Keratinocyte (primary cell): ENCODE results near the gene PTPRN2. TPM values are rescaled to one million over a fixed set of nuclear protein-coding genes. Genes with fewer than 3 reads are reported as not detected.

Source experiments
- DNase-seq: peaks from one replicate; pipeline ENCODE4 v3.0.0-alpha.2; 2011; ENCODE audit warnings: low read depth, missing footprints, low spot score
- FAIRE-seq: peaks from 2 replicates; lab custom pipeline; 2011; peaks lifted over from hg19 to GRCh38; lab: Jason Lieb, UNC
- H2AFZ ChIP-seq: 2 replicates; pipeline ENCODE4 v1.6.0; 2012; ENCODE audit warnings: low read length, control low read depth, inconsistent platforms; ENCODE audit not compliant: control insufficient read depth
- H3K27ac ChIP-seq: 2 replicates; pipeline ENCODE4 v1.5.1; 2011; ENCODE audit warnings: low read length; ENCODE audit not compliant: control insufficient read depth, insufficient read depth
- H3K27me3 ChIP-seq: 3 replicates; pipeline ENCODE4 v1.6.0; 2011; ENCODE audit warnings: low read length; ENCODE audit not compliant: control insufficient read depth, insufficient read depth; ENCODE audit errors: extremely low read depth
- H3K36me3 ChIP-seq, 2 experiments: 2 replicates in 1 of 2; 3 replicates in 1 of 2; pipeline ENCODE4 v1.5.1; 2011; ENCODE audit warnings: low read length in 2 of 2, mild to moderate bottlenecking in 1 of 2; ENCODE audit not compliant: control insufficient read depth in 2 of 2, insufficient read depth in 2 of 2; ENCODE audit errors: extremely low read depth in 1 of 2
- H3K4me1 ChIP-seq: 3 replicates; pipeline ENCODE4 v1.5.1; 2011; ENCODE audit warnings: low read length; ENCODE audit not compliant: control insufficient read depth, insufficient read depth; ENCODE audit errors: extremely low read depth
- H3K4me2 ChIP-seq: 3 replicates; pipeline ENCODE4 v1.6.0; 2011; ENCODE audit warnings: low read depth, low read length; ENCODE audit not compliant: control insufficient read depth, insufficient read depth; ENCODE audit errors: extremely low read depth
- H3K4me3 ChIP-seq, 3 experiments: fragments of 200-600 bp in 1 of 3; sonication (generic) in 1 of 3; 2 replicates in 2 of 3; 3 replicates in 1 of 3; pipeline ENCODE4 v1.5.1; 2011 to 2016; ENCODE audit warnings: low read length in 3 of 3, mild to moderate bottlenecking in 3 of 3, control low read depth in 2 of 3, inconsistent platforms in 1 of 3, low read depth in 1 of 3, mixed read lengths in 1 of 3, mixed run types in 1 of 3, moderate library complexity in 1 of 3; ENCODE audit not compliant: control insufficient read depth in 2 of 3, insufficient read depth in 2 of 3; ENCODE audit errors: extremely low read depth in 1 of 3
- H3K79me2 ChIP-seq: 2 replicates; pipeline ENCODE4 v1.6.0; 2012; ENCODE audit warnings: low read length; ENCODE audit not compliant: control insufficient read depth, insufficient read depth
- H3K9ac ChIP-seq: 3 replicates; pipeline ENCODE4 v1.6.0; 2011; ENCODE audit warnings: low read length; ENCODE audit not compliant: control insufficient read depth, insufficient read depth; ENCODE audit errors: extremely low read depth
- H3K9me1 ChIP-seq: 3 replicates; pipeline ENCODE4 v1.6.0; 2011; ENCODE audit warnings: low read length; ENCODE audit not compliant: control insufficient read depth, insufficient read depth; ENCODE audit errors: extremely low read depth
- H3K9me3 ChIP-seq: 2 replicates; pipeline ENCODE4 v1.5.1; 2012; ENCODE audit warnings: low read depth, low read length; ENCODE audit not compliant: control insufficient read depth
- H4K20me1 ChIP-seq: 3 replicates; pipeline ENCODE4 v1.6.0; 2011; ENCODE audit warnings: low read length; ENCODE audit not compliant: control insufficient read depth, insufficient read depth; ENCODE audit errors: extremely low read depth
- EZH2 ChIP-seq: IDR thresholded peaks from one replicate; pipeline ENCODE4 v1.6.1; 2012; ENCODE audit warnings: inconsistent platforms, mild to moderate bottlenecking, low read length, moderate library complexity
- dilution Hi-C: fragments of 300-500 bp; cut with MboI; formaldehyde crosslinking; loops from one replicate; pipeline ENCODE4 v1.7.0; 2020; ENCODE audit warnings: low sequenced_read_pairs; ENCODE audit not compliant: extremely low pct_ligation_motif_present
- polyA plus RNA-seq, 5 experiments: library from polyadenylated mRNA; depleted of rRNA in 3 of 5; stranded (reverse) in 3 of 5; stranded (forward) in 1 of 5; unstranded in 1 of 5; fragments of >200 nt; gene quantifications; 1 replicate in 1 of 5; 2 replicates in 3 of 5; 3 replicates in 1 of 5; pipeline versions ENCODE4 v1.2.1 to v1.2.3, GENCODE V29; 2011 to 2012; ENCODE audit warnings: missing spikeins in 2 of 5, low read depth in 1 of 5, low replicate concordance in 1 of 5
- TF ChIP-seq, protein P1 (sequence below), 3 experiments: IDR thresholded peaks in 1 of 3; conservative IDR thresholded peaks in 1 of 3; optimal IDR thresholded peaks in 1 of 3; 2 replicates in 2 of 3; 3 replicates in 1 of 3; pipeline versions ENCODE3 to v1.5.1; 2011; ENCODE audit warnings: low read length in 3 of 3, mild to moderate bottlenecking in 3 of 3, moderate library complexity in 2 of 3, control low read depth in 1 of 3, inconsistent platforms in 1 of 3; ENCODE audit not compliant: insufficient read depth in 2 of 3; ENCODE audit errors: extremely low read depth in 1 of 3

The PTPRN2 gene
- polyA plus RNA-seq, 1 donor (not counting 4 experiments of a cell fraction or from before 2014, with no cell fraction given), result not detected

DNA sequence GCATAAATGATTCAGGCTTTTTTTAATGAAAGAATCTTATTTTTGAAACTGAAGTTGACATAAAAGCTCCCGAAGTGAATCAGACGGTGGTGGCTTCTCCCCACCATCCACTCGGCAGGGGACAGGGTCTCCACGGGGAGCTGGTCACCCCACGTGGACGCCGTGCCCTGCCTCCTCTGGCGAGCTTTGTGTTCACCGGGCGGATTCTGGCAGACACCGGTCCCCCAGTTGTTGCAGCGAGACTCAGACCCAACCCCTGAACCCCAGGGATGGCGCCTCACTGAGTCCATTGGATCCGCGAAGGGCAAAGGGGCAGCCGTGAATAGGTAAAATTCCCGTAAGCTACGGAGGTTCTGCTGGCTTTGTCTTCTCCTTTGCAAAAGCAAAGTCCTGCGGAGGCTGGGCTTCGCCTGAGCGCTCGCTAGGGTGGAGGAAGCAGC, 38.4 kb downstream of the PTPRN2 start:
- Histone ChIP-seq H3K4me1 (no peaks in the 10 kb centered on the region), H3K4me2 (no peak overlapping the region), H3K9me1 (no peaks in the 10 kb centered on the region), H3K9me3 (peaks cover 9% of the 10 kb centered on the region), H3K36me3 (no peaks in the 10 kb centered on the region), H2AFZ (no peak overlapping the region), H3K9ac (no peak overlapping the region), H3K27ac (no peak overlapping the region), H3K27me3 (no peaks in the 10 kb centered on the region), H3K4me3 (no peak overlapping the region), H4K20me1 (no peaks in the 10 kb centered on the region), H3K79me2 (no peaks in the 10 kb centered on the region)
- TF ChIP-seq EZH2, result no peak
- TF ChIP-seq, protein P1, sequence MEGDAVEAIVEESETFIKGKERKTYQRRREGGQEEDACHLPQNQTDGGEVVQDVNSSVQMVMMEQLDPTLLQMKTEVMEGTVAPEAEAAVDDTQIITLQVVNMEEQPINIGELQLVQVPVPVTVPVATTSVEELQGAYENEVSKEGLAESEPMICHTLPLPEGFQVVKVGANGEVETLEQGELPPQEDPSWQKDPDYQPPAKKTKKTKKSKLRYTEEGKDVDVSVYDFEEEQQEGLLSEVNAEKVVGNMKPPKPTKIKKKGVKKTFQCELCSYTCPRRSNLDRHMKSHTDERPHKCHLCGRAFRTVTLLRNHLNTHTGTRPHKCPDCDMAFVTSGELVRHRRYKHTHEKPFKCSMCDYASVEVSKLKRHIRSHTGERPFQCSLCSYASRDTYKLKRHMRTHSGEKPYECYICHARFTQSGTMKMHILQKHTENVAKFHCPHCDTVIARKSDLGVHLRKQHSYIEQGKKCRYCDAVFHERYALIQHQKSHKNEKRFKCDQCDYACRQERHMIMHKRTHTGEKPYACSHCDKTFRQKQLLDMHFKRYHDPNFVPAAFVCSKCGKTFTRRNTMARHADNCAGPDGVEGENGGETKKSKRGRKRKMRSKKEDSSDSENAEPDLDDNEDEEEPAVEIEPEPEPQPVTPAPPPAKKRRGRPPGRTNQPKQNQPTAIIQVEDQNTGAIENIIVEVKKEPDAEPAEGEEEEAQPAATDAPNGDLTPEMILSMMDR (optimal IDR thresholded peaks at IDR 0.05 in 1 of 3, IDR thresholded peaks at IDR 0.05 in 1 of 3, conservative IDR thresholded peaks at IDR 0.05 in 1 of 3; ENCODE audit: extremely low read depth in 1 of 3, insufficient read depth in 2 of 3, low read length in 3 of 3), result no peak
- FAIRE-seq (no peak), DNase-seq (no peak)
- dilution Hi-C loops, result no loop called here

DNA sequence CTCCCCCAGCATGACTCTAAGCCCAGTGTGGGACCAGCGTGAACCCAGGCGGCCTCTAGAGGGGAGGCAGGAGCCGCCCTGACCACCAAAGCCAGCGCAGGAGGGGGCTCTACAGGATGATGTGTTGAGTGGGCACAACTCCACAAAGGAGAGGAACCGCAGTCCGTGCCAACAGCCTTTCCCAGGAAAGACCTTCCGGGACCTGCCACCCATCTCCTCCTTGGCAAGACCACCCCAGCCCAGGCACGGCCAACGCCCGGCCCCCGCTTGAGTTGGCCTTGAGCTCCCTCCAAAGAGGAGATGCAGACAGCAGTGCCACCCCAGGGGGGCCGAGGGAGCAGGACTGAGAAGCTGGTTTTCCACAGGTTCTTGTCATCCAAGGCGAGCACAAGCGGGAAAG, 38.9 kb downstream of the PTPRN2 start:
- dilution Hi-C loops, result no loop called here
- Histone ChIP-seq H3K27me3 (no peaks in the 10 kb centered on the region), H3K27ac (no peak overlapping the region), H3K4me2 (no peak overlapping the region), H2AFZ (no peak overlapping the region), H3K36me3 (no peaks in the 10 kb centered on the region), H3K4me1 (no peaks in the 10 kb centered on the region), H3K4me3 (no peak overlapping the region), H3K9me1 (no peaks in the 10 kb centered on the region), H3K79me2 (no peaks in the 10 kb centered on the region), H4K20me1 (no peaks in the 10 kb centered on the region), H3K9me3 (peaks cover 9% of the 10 kb centered on the region), H3K9ac (no peak overlapping the region)
- DNase-seq, result no peak
- no peak for TF ChIP-seq EZH2
- TF ChIP-seq, protein P1 (optimal IDR thresholded peaks at IDR 0.05 in 1 of 3, IDR thresholded peaks at IDR 0.05 in 1 of 3, conservative IDR thresholded peaks at IDR 0.05 in 1 of 3; ENCODE audit: extremely low read depth in 1 of 3, insufficient read depth in 2 of 3, low read length in 3 of 3), result no peak
- no peak for FAIRE-seq
